ENCODE results near the gene GNAS-AS1. TPM values are rescaled to one million over a fixed set of nuclear protein-coding genes. Genes with fewer than 3 reads are reported as not detected.
"Not testable (repeated sequence)": the region's sequence is repeated elsewhere in the genome, so short reads cannot be mapped to it uniquely, and the experiment has no call there.

The GNAS-AS1 gene
- total RNA-seq, 1 donor from 2014 or later: 0.25 TPM

GRCh38 chr20:58822748-58823730 lies 27.7 kb downstream of the GNAS-AS1 start:
- H3K27me3 ChIP-seq (ENCODE audit: low read depth): no peaks in the 10 kb centered on the region
- intact Hi-C loops (cut with micrococcal nuclease): no loop called here
- H3K27ac ChIP-seq (replicated peaks): no peak overlapping the region
- H3K9me3 ChIP-seq (replicated peaks): no peaks in the 10 kb centered on the region
- no peak for DNase-seq
- H3K4me1 ChIP-seq: no peaks in the 10 kb centered on the region
- TF ChIP-seq, protein P1, sequence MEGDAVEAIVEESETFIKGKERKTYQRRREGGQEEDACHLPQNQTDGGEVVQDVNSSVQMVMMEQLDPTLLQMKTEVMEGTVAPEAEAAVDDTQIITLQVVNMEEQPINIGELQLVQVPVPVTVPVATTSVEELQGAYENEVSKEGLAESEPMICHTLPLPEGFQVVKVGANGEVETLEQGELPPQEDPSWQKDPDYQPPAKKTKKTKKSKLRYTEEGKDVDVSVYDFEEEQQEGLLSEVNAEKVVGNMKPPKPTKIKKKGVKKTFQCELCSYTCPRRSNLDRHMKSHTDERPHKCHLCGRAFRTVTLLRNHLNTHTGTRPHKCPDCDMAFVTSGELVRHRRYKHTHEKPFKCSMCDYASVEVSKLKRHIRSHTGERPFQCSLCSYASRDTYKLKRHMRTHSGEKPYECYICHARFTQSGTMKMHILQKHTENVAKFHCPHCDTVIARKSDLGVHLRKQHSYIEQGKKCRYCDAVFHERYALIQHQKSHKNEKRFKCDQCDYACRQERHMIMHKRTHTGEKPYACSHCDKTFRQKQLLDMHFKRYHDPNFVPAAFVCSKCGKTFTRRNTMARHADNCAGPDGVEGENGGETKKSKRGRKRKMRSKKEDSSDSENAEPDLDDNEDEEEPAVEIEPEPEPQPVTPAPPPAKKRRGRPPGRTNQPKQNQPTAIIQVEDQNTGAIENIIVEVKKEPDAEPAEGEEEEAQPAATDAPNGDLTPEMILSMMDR (IDR thresholded peaks at IDR 0.05; ENCODE audit: borderline replicate concordance): no peak
- H3K4me3 ChIP-seq: no peak overlapping the region
- no peaks in the 10 kb centered on the region for H3K36me3 ChIP-seq

GRCh38 chr20:58822149-58822548 lies 28.6 kb downstream of the GNAS-AS1 start:
- intact Hi-C loops (cut with micrococcal nuclease): no loop called here
- H3K27ac ChIP-seq (replicated peaks): no peak overlapping the region
- no peaks in the 10 kb centered on the region for H3K36me3 ChIP-seq
- H3K4me1 ChIP-seq: no peaks in the 10 kb centered on the region
- TF ChIP-seq, protein P1 (IDR thresholded peaks at IDR 0.05; ENCODE audit: borderline replicate concordance): peak; percentile 21
- H3K9me3 ChIP-seq (replicated peaks): no peaks in the 10 kb centered on the region
- no peak overlapping the region for H3K4me3 ChIP-seq
- H3K27me3 ChIP-seq (ENCODE audit: low read depth): no peaks in the 10 kb centered on the region
- DNase-seq: no peak

DNA sequence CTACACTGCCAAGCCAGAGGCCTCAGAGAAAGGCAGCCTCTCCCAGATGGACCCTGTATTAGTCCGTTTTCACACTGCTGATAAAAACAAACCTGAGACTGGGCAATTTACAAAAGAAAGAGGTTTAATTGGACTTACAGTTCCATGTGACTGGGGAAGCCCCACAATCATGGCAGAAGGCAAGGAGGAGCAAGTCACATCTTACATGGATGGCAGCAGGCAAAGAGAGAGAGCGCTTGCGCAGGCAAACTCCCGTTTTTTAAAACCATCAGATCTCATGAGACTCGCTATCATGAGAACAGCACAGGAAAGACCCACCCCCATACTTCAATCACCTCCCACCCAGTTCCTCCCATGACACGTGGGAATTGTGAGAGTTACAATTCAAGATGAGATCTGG lies 30.2 kb downstream of the GNAS-AS1 start:
- intact Hi-C loops (cut with micrococcal nuclease); H3K9me3 ChIP-seq (replicated peaks); DNase-seq; H3K36me3 ChIP-seq; H3K4me3 ChIP-seq; H3K4me1 ChIP-seq; H3K27ac ChIP-seq (replicated peaks); H3K27me3 ChIP-seq (ENCODE audit: low read depth): not testable (repeated sequence)

DNA sequence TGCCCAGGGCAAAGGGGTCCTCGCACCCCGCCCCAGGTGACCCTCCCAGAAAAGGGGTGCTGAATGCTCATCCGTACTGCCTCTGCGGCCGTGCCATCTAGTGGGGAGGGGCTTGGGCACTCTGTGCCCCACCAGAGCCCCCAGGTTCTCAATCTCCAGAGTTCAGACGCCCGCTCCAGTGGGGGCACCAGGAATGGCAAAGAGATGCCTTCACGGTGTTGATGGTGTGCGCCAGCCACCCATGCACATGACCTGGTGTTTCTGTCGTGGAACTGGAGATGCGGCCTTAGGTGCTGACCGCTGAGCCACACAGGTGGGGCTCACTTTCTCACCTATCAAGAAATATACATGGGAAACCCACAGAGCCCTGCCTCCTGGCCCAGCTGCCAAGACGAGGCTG lies 30.8 kb downstream of the GNAS-AS1 start:
- TF ChIP-seq, protein P1 (IDR thresholded peaks at IDR 0.05; ENCODE audit: borderline replicate concordance): no peak

GRCh38 chr20:58818586-58819285 lies 32.0 kb downstream of the GNAS-AS1 start:
- Histone ChIP-seq H3K36me3 (no peaks in the 10 kb centered on the region), H3K9me3 (replicated peaks) (no peaks in the 10 kb centered on the region), H3K4me1 (no peaks in the 10 kb centered on the region), H3K27me3 (ENCODE audit: low read depth) (peaks cover 7% of the 10 kb centered on the region), H3K4me3 (no peak overlapping the region), H3K27ac (replicated peaks) (no peak overlapping the region)
- no peak for DNase-seq
- intact Hi-C loops (cut with micrococcal nuclease): no loop called here
- TF ChIP-seq, protein P1 (IDR thresholded peaks at IDR 0.05; ENCODE audit: borderline replicate concordance): no peak

More for the DNA sequence above, 30.8 kb downstream of the GNAS-AS1 start:
- no peaks in the 10 kb centered on the region for H3K27me3 ChIP-seq (ENCODE audit: low read depth)
- no peaks in the 10 kb centered on the region for H3K9me3 ChIP-seq (replicated peaks)
- H3K27ac ChIP-seq (replicated peaks): no peak overlapping the region
- H3K4me3 ChIP-seq: no peak overlapping the region
- H3K4me1 ChIP-seq: no peaks in the 10 kb centered on the region
- no peaks in the 10 kb centered on the region for H3K36me3 ChIP-seq
- no peak for DNase-seq
- intact Hi-C loops (cut with micrococcal nuclease): no loop called here

Data from left ventricle myocardium inferior (tissue), 1 donor.